H9 (cell line): ENCODE data around the gene HES6. TPM values are rescaled to one million over a fixed set of nuclear protein-coding genes. Genes with fewer than 3 reads are reported as not detected.
A peak's percentile ranks its signal among the peaks of the same experiment; 100 is the strongest.

Experiments
- DNase-seq: peaks from one replicate; pipeline ENCODE4 v3.0.0-alpha.2; 2017
- H2AFZ ChIP-seq: one replicate; pipeline ENCODE4 v1.6.1; 2013; ENCODE audit warnings: mild to moderate bottlenecking, low read length, control low read depth, moderate library complexity
- H2AK5ac ChIP-seq: 2 replicates; pipeline ENCODE4 v1.6.1; 2013; ENCODE audit warnings: low read length, control low read depth, mixed read lengths; ENCODE audit not compliant: insufficient read length
- H2BK120ac ChIP-seq: one replicate; pipeline ENCODE4 v1.6.1; 2013; ENCODE audit warnings: low read depth, mild to moderate bottlenecking, low read length, control low read depth, inconsistent platforms; ENCODE audit not compliant: poor library complexity, severe bottlenecking
- H2BK12ac ChIP-seq: 2 replicates; pipeline ENCODE4 v1.6.1; 2013; ENCODE audit warnings: low read length, control low read depth, mixed read lengths, low read depth; ENCODE audit not compliant: insufficient read length
- H2BK15ac ChIP-seq: 2 replicates; pipeline ENCODE4 v1.6.1; 2013; ENCODE audit warnings: low read depth, low read length, control low read depth
- H2BK20ac ChIP-seq: one replicate; pipeline ENCODE4 v1.6.1; 2013; ENCODE audit warnings: low read depth, mild to moderate bottlenecking, low read length, control low read depth, inconsistent platforms; ENCODE audit not compliant: poor library complexity, severe bottlenecking
- H2BK5ac ChIP-seq: 2 replicates; pipeline ENCODE4 v1.6.1; 2013; ENCODE audit warnings: low read length, control low read depth, mixed read lengths; ENCODE audit not compliant: insufficient read length
- H3K14ac ChIP-seq: 2 replicates; pipeline ENCODE4 v1.6.1; 2013; ENCODE audit warnings: low read length, control low read depth; ENCODE audit not compliant: insufficient read depth
- H3K18ac ChIP-seq: 2 replicates; pipeline ENCODE4 v1.6.1; 2013; ENCODE audit warnings: low read depth, mild to moderate bottlenecking, mixed read lengths, low read length, control low read depth; ENCODE audit not compliant: insufficient read length
- H3K23ac ChIP-seq: 2 replicates; pipeline ENCODE4 v1.6.1; 2013; ENCODE audit warnings: low read length, control low read depth, mixed read lengths, low read depth; ENCODE audit not compliant: insufficient read length
- H3K23me2 ChIP-seq: 2 replicates; pipeline ENCODE4 v1.6.1; 2013; ENCODE audit warnings: low read depth, mild to moderate bottlenecking, mixed read lengths, low read length, control low read depth; ENCODE audit not compliant: insufficient read length, poor library complexity, severe bottlenecking
- H3K27ac ChIP-seq: 2 replicates; pipeline ENCODE4 v1.5.1; 2013; ENCODE audit warnings: low read length, control low read depth, mixed read lengths, low read depth; ENCODE audit not compliant: insufficient read length
- H3K27me3 ChIP-seq: 2 replicates; pipeline ENCODE4 v1.6.1; 2013; ENCODE audit warnings: low read length, control low read depth, inconsistent platforms; ENCODE audit not compliant: insufficient read depth
- H3K4ac ChIP-seq: 2 replicates; pipeline ENCODE4 v1.6.1; 2013; ENCODE audit warnings: low read depth, mild to moderate bottlenecking, control low read depth, inconsistent platforms, low read length, moderate library complexity
- H3K4me1 ChIP-seq: 2 replicates; pipeline ENCODE4 v1.6.1; 2013; ENCODE audit warnings: low read length, control low read depth, inconsistent platforms; ENCODE audit not compliant: insufficient read depth
- H3K4me2 ChIP-seq: 2 replicates; pipeline ENCODE4 v1.6.1; 2013; ENCODE audit warnings: low read length, control low read depth, mixed read lengths; ENCODE audit not compliant: insufficient read length, insufficient read depth
- H3K56ac ChIP-seq: 2 replicates; pipeline ENCODE4 v1.6.1; 2013; ENCODE audit warnings: low read depth, mild to moderate bottlenecking, mixed read lengths, low read length, control low read depth; ENCODE audit not compliant: insufficient read length
- H3K79me1 ChIP-seq: 2 replicates; pipeline ENCODE4 v1.6.1; 2013; ENCODE audit warnings: low read depth, mild to moderate bottlenecking, moderate library complexity, low read length, control low read depth, inconsistent platforms; ENCODE audit not compliant: insufficient read depth, poor library complexity, severe bottlenecking
- H3K79me2 ChIP-seq: 2 replicates; pipeline ENCODE4 v1.6.1; 2013; ENCODE audit warnings: low read length, control low read depth, inconsistent platforms; ENCODE audit not compliant: insufficient read depth
- H3K9ac ChIP-seq: 2 replicates; pipeline ENCODE4 v1.6.1; 2013; ENCODE audit warnings: low read length, control low read depth, mixed read lengths; ENCODE audit not compliant: insufficient read length; ENCODE audit errors: extremely low read depth
- H3K9me3 ChIP-seq: one replicate; pipeline ENCODE4 v1.6.1; 2013; ENCODE audit warnings: low read depth, low read length, inconsistent platforms; ENCODE audit not compliant: control insufficient read depth
- H3T11ph ChIP-seq: one replicate; pipeline ENCODE4 v1.6.1; 2013; ENCODE audit warnings: mild to moderate bottlenecking, low read length, control low read depth, inconsistent platforms
- H4K20me1 ChIP-seq: one replicate; pipeline ENCODE4 v1.6.1; 2013; ENCODE audit not compliant: control insufficient read depth, insufficient read length, insufficient read depth
- H4K5ac ChIP-seq: 2 replicates; pipeline ENCODE4 v1.6.1; 2013; ENCODE audit warnings: low read depth, mild to moderate bottlenecking, mixed read lengths, low read length, control low read depth; ENCODE audit not compliant: insufficient read length
- H4K8ac ChIP-seq: replicated peaks from 2 replicates; pipeline ENCODE4 v1.6.1; 2013; ENCODE audit warnings: low read length, control low read depth, mixed read lengths, low read depth; ENCODE audit not compliant: insufficient read length
- H4K91ac ChIP-seq: 2 replicates; pipeline ENCODE4 v1.6.1; 2013; ENCODE audit warnings: low read depth, mild to moderate bottlenecking, moderate library complexity, mixed read lengths, low read length, control low read depth; ENCODE audit not compliant: insufficient read length
- H3K27ac Mint-ChIP-seq, 3 experiments: 2 replicates in 2 of 3; 3 replicates in 1 of 3; pipeline ENCODE4 v1.8.0; 2020 to 2021; ENCODE audit warnings: mixed read lengths in 3 of 3, mild to moderate bottlenecking in 1 of 3, moderate library complexity in 1 of 3
- H3K27me3 Mint-ChIP-seq: 2 replicates; pipeline ENCODE4 v1.8.0; 2021; ENCODE audit warnings: low read depth, mild to moderate bottlenecking, moderate library complexity, mixed read lengths
- H3K36me3 Mint-ChIP-seq, 3 experiments: 2 replicates in 2 of 3; 3 replicates in 1 of 3; pipeline ENCODE4 v1.8.0; 2020 to 2021; ENCODE audit warnings: low read depth in 3 of 3, mixed read lengths in 3 of 3; ENCODE audit not compliant: insufficient read depth in 1 of 3
- H3K4me1 Mint-ChIP-seq, 2 experiments: 2 replicates each; pipeline ENCODE4 v1.8.0; 2020; ENCODE audit warnings: mixed read lengths in 2 of 2
- H3K4me3 Mint-ChIP-seq, 2 experiments: 2 replicates in 1 of 2; 3 replicates in 1 of 2; pipeline ENCODE4 v1.8.0; 2020 to 2021; ENCODE audit warnings: mild to moderate bottlenecking in 2 of 2, mixed read lengths in 2 of 2, moderate library complexity in 1 of 2
- H3K9me3 Mint-ChIP-seq, 2 experiments: 2 replicates in 1 of 2; 3 replicates in 1 of 2; pipeline ENCODE4 v1.8.0; 2020; ENCODE audit warnings: mild to moderate bottlenecking in 2 of 2, mixed read lengths in 2 of 2, moderate library complexity in 1 of 2
- CTCF ChIP-seq: fragments of 200-600 bp; sonication (generic); conservative IDR thresholded peaks from 3 replicates; pipeline ENCODE4 v1.8.0; 2021; ENCODE audit warnings: antibody characterized with exemption, mild to moderate bottlenecking
- WGBS: extraction: QIAGEN DNeasy Blood & Tissue Kit; methylation state at CpG from one replicate; pipeline ENCODE4 v1.1.7; 2013; ENCODE audit warnings: missing lambda C conversion rate, low lambda C conversion rate, mixed read lengths; ENCODE audit not compliant: insufficient read length; ENCODE audit errors: extremely low coverage; 5-methylcytosine and 5-hydroxymethylcytosine counted together
- total RNA-seq: library from RNA; stranded (reverse); gene quantifications from 2 replicates; pipeline ENCODE4 v1.2.1, GENCODE V29; 2021

Gene HES6
- total RNA-seq, 1 experiment from 2014 or later: 27.1 TPM

- Histone ChIP-seq H2AK5ac (no peak overlapping the region), H4K8ac (no peak overlapping the region), H2BK120ac (no peak overlapping the region), H3K79me2 (no peaks in the 10 kb centered on the region; the same call in 1 of the 2 replicates), H3K4me2 (no peak overlapping the region), H3K23ac (no peak overlapping the region), H3K18ac (no peak overlapping the region), H3K23me2 (peaks cover 6% of the 10 kb centered on the region), H2BK20ac (no peak overlapping the region), H3K14ac (no peak overlapping the region), H3K79me1 (no peaks in the 10 kb centered on the region), H2AFZ (no peak overlapping the region), H3K27me3 (peaks cover 15% of the 10 kb centered on the region; the same call in 1 of the 2 replicates), H4K91ac (no peak overlapping the region), H2BK15ac (no peak overlapping the region), H3K56ac (no peak overlapping the region), H4K20me1 (no peaks in the 10 kb centered on the region), H4K5ac (no peak overlapping the region), H3K4ac (no peak overlapping the region), H3T11ph (no peak overlapping the region), H3K9me3 (no peaks in the 10 kb centered on the region), H3K27ac (no peak overlapping the region), H3K9ac (no peak overlapping the region), H2BK12ac (no peak overlapping the region), H3K4me1 (peaks cover under 1% of the 10 kb centered on the region; the same call in 1 of the 2 replicates), H2BK5ac (no peak overlapping the region)
- peaks cover 8 to 11% of the 10 kb centered on the region in 2 experiments; a peak in 3 of 4 replicates for H3K4me1 Mint-ChIP-seq
- no CpG with 5 or more reads among the region's 11 CpGs for WGBS
- H3K27ac Mint-ChIP-seq: no peak overlapping the region
- H3K36me3 Mint-ChIP-seq: peaks cover 0 to 5% (median 3%) of the 10 kb centered on the region in 3 experiments; a peak in 4 of 7 replicates
- no peak for DNase-seq
- no peak for TF ChIP-seq CTCF
- peak overlapping the region; percentile 37 to 63; a peak in 3 of 5 replicates for H3K4me3 Mint-ChIP-seq
- peaks cover 2 to 3% of the 10 kb centered on the region in 2 experiments; a peak in 3 of 5 replicates for H3K9me3 Mint-ChIP-seq
- peaks cover 69% of the 10 kb centered on the region for H3K27me3 Mint-ChIP-seq
Observed at GRCh38 chr2:238237431-238238135, 2.3 kb downstream of the HES6 start.
